Skin of body (tissue), 2 donors: ENCODE results near the gene CTNNA3. TPM values are rescaled to one million over a fixed set of nuclear protein-coding genes. Genes with fewer than 3 reads are reported as not detected.

Experiments
- small RNA-seq: library from RNA; depleted of rRNA; stranded (forward); fragments of <200 nt; gene quantifications from one replicate; pipeline ENCODE3, GENCODE V24; 2014; ENCODE audit warnings: low replicate concordance
- total RNA-seq: library from RNA; depleted of rRNA; stranded (reverse); fragments of >200 nt; gene quantifications from one replicate; pipeline ENCODE4 v1.2.3, GENCODE V29; 2014

The CTNNA3 gene
- total RNA-seq, 1 donor from 2014 or later, result 7.1 TPM

Small RNAs within 50 kb of the gene (small RNA-seq; reads per million reads assigned to genes)
- gene AL607023.1, result not detected
- not detected for gene MIR7151

Other genes starting within 250 kb of the CTNNA3 start
- gene DNAJC12, start 142.0 kb upstream of the CTNNA3 start, total RNA-seq, result 2.7 TPM
- 24.1 TPM for gene SIRT1, start 188.5 kb upstream of the CTNNA3 start, total RNA-seq